ENCODE data around the gene CGREF1.

GRCh38 chr2:27131429-27131828 lies 12.5 kb upstream of the CGREF1 start:
- TF ChIP-seq CTCF (IDR thresholded peaks at IDR 0.05) (no peak), POLR2A (IDR thresholded peaks at IDR 0.05) (no peak), EP300 (IDR thresholded peaks at IDR 0.05) (no peak)
